ENCODE data around the gene GNAQ. TPM values are rescaled to one million over a fixed set of nuclear protein-coding genes. Genes with fewer than 3 reads are reported as not detected.

GNAQ gene
- total RNA-seq, 6 experiments from 2014 or later: 41.6 to 45.8 (median 44.3) TPM

DNA sequence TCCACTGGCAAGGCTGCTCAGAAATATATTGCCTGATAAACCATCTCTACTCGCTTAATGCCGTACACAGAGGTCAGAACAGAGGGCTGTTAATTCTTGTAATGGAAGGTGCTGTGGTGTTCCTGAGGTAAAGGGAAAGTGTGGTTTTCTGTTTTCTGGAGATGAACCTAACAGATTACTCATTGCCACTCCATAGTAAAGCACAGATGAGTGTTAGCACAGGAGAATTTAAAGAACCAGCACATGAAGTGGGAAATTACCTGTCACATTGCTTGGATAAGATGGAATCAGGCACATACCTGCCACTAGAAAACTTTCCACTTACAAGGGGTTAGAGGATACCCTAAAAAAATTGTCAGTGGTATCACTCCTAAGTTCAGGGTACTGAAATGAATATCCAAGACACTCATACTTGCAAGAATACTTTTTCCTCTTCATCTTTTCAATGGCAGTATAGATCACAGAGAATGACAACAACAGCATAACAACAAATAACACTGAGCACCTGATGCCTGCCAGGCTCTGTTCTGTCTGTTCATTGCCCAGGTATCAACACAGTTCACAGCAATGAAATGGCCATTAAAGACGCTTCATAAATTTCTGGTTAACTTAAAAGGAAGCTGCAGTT lies 230.6 kb downstream of the GNAQ start:
- Mint-ChIP-seq H3K27me3 (ENCODE audit: insufficient read depth) (no peaks in the 10 kb centered on the region), H3K4me3 (no peak overlapping the region), H3K4me1 (ENCODE audit: low read depth) (peaks cover 19% of the 10 kb centered on the region), H3K27ac (no peak overlapping the region), H3K36me3 (ENCODE audit: low read depth) (peaks cover 11% of the 10 kb centered on the region), H3K9me3 (no peaks in the 10 kb centered on the region)
- TF ChIP-seq, protein P1, sequence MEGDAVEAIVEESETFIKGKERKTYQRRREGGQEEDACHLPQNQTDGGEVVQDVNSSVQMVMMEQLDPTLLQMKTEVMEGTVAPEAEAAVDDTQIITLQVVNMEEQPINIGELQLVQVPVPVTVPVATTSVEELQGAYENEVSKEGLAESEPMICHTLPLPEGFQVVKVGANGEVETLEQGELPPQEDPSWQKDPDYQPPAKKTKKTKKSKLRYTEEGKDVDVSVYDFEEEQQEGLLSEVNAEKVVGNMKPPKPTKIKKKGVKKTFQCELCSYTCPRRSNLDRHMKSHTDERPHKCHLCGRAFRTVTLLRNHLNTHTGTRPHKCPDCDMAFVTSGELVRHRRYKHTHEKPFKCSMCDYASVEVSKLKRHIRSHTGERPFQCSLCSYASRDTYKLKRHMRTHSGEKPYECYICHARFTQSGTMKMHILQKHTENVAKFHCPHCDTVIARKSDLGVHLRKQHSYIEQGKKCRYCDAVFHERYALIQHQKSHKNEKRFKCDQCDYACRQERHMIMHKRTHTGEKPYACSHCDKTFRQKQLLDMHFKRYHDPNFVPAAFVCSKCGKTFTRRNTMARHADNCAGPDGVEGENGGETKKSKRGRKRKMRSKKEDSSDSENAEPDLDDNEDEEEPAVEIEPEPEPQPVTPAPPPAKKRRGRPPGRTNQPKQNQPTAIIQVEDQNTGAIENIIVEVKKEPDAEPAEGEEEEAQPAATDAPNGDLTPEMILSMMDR (IDR thresholded peaks at IDR 0.05): no peak
- no peak for DNase-seq

DNA sequence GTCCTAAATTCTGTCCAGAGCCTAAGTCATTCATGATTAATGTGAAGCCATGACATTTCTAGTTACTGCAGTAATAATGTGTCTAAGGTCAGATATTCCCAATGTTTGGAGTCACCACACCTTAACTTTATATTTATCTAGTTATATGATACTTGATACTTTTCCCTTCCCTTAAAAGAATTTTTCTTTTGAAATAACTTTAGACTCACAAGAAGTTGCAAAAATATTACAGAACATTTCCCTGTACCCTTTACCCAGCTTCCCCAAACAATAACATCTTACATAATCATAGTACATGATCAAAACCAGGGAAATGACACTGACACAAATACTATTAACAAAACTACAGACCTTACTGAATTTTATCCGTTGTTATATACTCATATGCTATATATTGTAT lies 233.5 kb downstream of the GNAQ start:
- H3K27ac Mint-ChIP-seq: no peak overlapping the region
- H3K9me3 Mint-ChIP-seq: no peaks in the 10 kb centered on the region

DNA sequence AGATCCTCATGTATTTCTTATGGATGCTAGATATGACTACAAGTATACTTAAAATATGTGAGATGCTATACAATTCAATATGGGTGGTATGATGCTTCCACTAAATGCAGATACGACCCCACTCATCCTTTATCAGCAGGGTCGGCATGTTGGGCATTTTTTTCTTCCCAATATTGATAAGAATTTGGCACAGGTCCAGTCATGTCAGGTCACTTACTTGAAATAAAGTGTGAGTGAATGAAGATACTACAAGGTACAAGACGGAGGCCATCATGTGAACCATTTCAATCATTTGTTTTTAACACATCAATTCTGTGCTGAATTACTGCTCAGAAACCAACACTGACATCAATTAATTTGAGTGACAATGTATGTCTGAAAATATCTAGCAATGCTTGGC lies 236.6 kb downstream of the GNAQ start:
- Mint-ChIP-seq H3K4me3 (no peak overlapping the region), H3K27ac (no peak overlapping the region), H3K9me3 (no peaks in the 10 kb centered on the region), H3K4me1 (ENCODE audit: low read depth) (peaks cover 12% of the 10 kb centered on the region), H3K36me3 (ENCODE audit: low read depth) (peaks cover 13% of the 10 kb centered on the region; the same call in 1 of the 2 replicates), H3K27me3 (ENCODE audit: insufficient read depth) (no peaks in the 10 kb centered on the region)
- TF ChIP-seq, protein P1 (IDR thresholded peaks at IDR 0.05): no peak
- no peak for DNase-seq

More for the DNA sequence above, 233.5 kb downstream of the GNAQ start:
- Mint-ChIP-seq H3K27me3 (ENCODE audit: insufficient read depth) (no peaks in the 10 kb centered on the region), H3K4me3 (no peak overlapping the region), H3K4me1 (ENCODE audit: low read depth) (peaks cover 17% of the 10 kb centered on the region), H3K36me3 (ENCODE audit: low read depth) (peaks cover 13% of the 10 kb centered on the region)
- TF ChIP-seq, protein P1 (IDR thresholded peaks at IDR 0.05): no peak
- no peak for DNase-seq

DNA sequence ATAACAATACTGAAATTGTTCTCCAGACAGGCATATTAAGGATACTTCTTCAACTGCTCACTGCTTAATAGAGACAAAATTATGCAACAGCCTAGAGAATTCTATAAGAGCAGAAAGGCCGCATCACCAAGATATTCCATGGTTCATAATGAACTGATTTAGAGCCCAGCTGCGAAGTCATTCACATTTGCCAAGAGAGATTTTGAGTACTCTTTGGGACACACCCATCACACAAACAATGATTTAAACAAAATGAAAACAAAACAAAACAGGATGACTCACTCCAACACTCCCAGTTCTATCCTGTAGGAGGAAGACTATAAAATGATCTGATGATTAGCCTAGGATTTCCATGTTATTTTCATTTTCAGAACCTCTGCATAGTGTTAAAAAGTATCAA lies 237.8 kb downstream of the GNAQ start:
- peak overlapping the region; percentile 23 for H3K27ac Mint-ChIP-seq
- DNase-seq: peak; percentile 42

DNA sequence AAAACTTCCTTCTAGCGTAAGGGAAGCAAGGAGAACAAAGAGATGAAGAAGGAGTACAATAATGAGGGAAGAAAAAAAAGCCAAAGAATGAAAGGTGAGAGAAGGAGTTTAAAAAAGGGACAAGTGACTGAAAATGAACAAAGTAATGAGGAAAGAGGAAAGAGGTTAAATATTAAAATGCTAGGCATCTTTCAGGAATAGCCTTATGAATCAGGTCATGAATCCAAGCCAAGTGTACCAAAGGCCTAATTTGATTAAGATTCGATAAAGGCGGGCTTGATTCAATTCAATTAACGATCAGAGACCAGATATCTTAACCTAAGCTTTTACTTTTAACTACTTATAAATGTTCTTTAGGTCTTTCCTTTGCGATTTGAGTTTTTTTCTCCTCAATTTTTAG lies 241.7 kb downstream of the GNAQ start:
- Mint-ChIP-seq H3K4me1 (ENCODE audit: low read depth) (peaks cover 12% of the 10 kb centered on the region), H3K27ac (no peak overlapping the region), H3K4me3 (no peak overlapping the region), H3K27me3 (ENCODE audit: insufficient read depth) (no peaks in the 10 kb centered on the region), H3K9me3 (no peaks in the 10 kb centered on the region), H3K36me3 (ENCODE audit: low read depth) (peaks cover 17% of the 10 kb centered on the region; the same call in 1 of the 2 replicates)
- TF ChIP-seq, protein P1 (IDR thresholded peaks at IDR 0.05): no peak
- no peak for DNase-seq

More for the DNA sequence above, 237.8 kb downstream of the GNAQ start:
- peaks cover 12% of the 10 kb centered on the region for H3K4me1 Mint-ChIP-seq (ENCODE audit: low read depth)
- H3K36me3 Mint-ChIP-seq (ENCODE audit: low read depth): peaks cover 13% of the 10 kb centered on the region; the same call in 1 of the 2 replicates
- no peak overlapping the region for H3K4me3 Mint-ChIP-seq
- TF ChIP-seq, protein P1 (IDR thresholded peaks at IDR 0.05): peak; percentile 57
- no peaks in the 10 kb centered on the region for H3K9me3 Mint-ChIP-seq
- H3K27me3 Mint-ChIP-seq (ENCODE audit: insufficient read depth): no peaks in the 10 kb centered on the region

Data from HFFc6 (cell line).